ENCODE data around the gene TXNDC2. TPM values are rescaled to one million over a fixed set of nuclear protein-coding genes. Genes with fewer than 3 reads are reported as not detected.

Gene TXNDC2
- total and polyA plus RNA-seq, 7 experiments from 2014 or later: 0.07 TPM; not detected in 6

- no peak for DNase-seq
- intact Hi-C loops (cut with micrococcal nuclease): no loop called here
- Mint-ChIP-seq H3K9me3 (no peaks in the 10 kb centered on the region), H3K27ac (peak overlapping the region in 3 of 9 donors; percentile 12 to 59 (median 31)), H3K4me3 (peak overlapping the region in 2 of 10 donors; percentile 12 to 13), H3K27me3 (no peaks in the 10 kb centered on the region), H3K4me1 (peaks cover 28 to 78% (median 43%) of the 10 kb centered on the region in 7 donors), H3K36me3 (peaks cover 5 to 23% (median 10%) of the 10 kb centered on the region in 5 donors)
- Histone ChIP-seq H3K4me1 (ENCODE audit: control insufficient read depth in 2 of 2, insufficient read depth in 2 of 2, low read length in 2 of 2) (peaks cover 23% of the 10 kb centered on the region in 2 donors), H3K27ac (ENCODE audit: low read depth, low read length) (no peak overlapping the region), H3K9me3 (ENCODE audit: control insufficient read depth in 2 of 3, low read length in 3 of 3) (no peaks in the 10 kb centered on the region), H3K36me3 (ENCODE audit: control insufficient read depth in 2 of 3, insufficient read depth in 3 of 3, low read length in 3 of 3) (peaks cover 0 to 23% (median 6%) of the 10 kb centered on the region in 3 experiments), H3K27me3 (ENCODE audit: control insufficient read depth in 2 of 2, insufficient read depth in 2 of 2, low read length in 2 of 2) (no peaks in the 10 kb centered on the region), H3K4me3 (ENCODE audit: low read length) (no peak overlapping the region)
- ChIA-PET CTCF (no interaction called here), POLR2A (interaction anchor here (1.2 kb wide), 1 partner anchor 17 kb away, joined by 4 read pairs; the partner anchor contains the start of gene VAPA)
- no peak for ATAC-seq
Measured at GRCh38 chr18:9930299-9930884, 44.6 kb downstream of the TXNDC2 start.

- Mint-ChIP-seq H3K4me3 (no peak overlapping the region), H3K27me3 (no peaks in the 10 kb centered on the region), H3K27ac (peak overlapping the region in 2 of 9 donors; percentile 8 to 39), H3K9me3 (no peaks in the 10 kb centered on the region), H3K36me3 (peaks cover 5 to 23% (median 13%) of the 10 kb centered on the region in 5 donors), H3K4me1 (peaks cover 28 to 71% (median 42%) of the 10 kb centered on the region in 7 donors)
- intact Hi-C loops (cut with micrococcal nuclease): no loop called here
- Histone ChIP-seq H3K9me3 (ENCODE audit: control insufficient read depth in 2 of 3, low read length in 3 of 3) (no peaks in the 10 kb centered on the region), H3K27me3 (ENCODE audit: control insufficient read depth in 2 of 2, insufficient read depth in 2 of 2, low read length in 2 of 2) (no peaks in the 10 kb centered on the region), H3K36me3 (ENCODE audit: control insufficient read depth in 2 of 3, insufficient read depth in 3 of 3, low read length in 3 of 3) (peaks cover 0 to 23% (median 6%) of the 10 kb centered on the region in 3 experiments), H3K4me3 (ENCODE audit: low read length) (no peak overlapping the region), H3K4me1 (ENCODE audit: control insufficient read depth in 2 of 2, insufficient read depth in 2 of 2, low read length in 2 of 2) (peaks cover 19 to 22% of the 10 kb centered on the region in 2 donors), H3K27ac (ENCODE audit: low read depth, low read length) (no peak overlapping the region)
- DNase-seq (no peak), ATAC-seq (no peak)
- POLR2A ChIA-PET: interaction anchor here (1.2 kb wide), 1 partner anchor 18 kb away, joined by 4 read pairs; the partner anchor contains the start of gene VAPA
- CTCF ChIA-PET: no interaction called here
Measured at GRCh38 chr18:9931146-9931545, 45.4 kb downstream of the TXNDC2 start.

- Mint-ChIP-seq H3K27ac (peak overlapping the region in 2 of 9 donors; percentile 4 to 8), H3K4me3 (no peak overlapping the region), H3K36me3 (peaks cover 5 to 27% (median 16%) of the 10 kb centered on the region in 5 donors), H3K9me3 (no peaks in the 10 kb centered on the region), H3K27me3 (no peaks in the 10 kb centered on the region), H3K4me1 (peaks cover 28 to 65% (median 37%) of the 10 kb centered on the region in 7 donors)
- no peak for ATAC-seq
- intact Hi-C loops (cut with micrococcal nuclease): loop anchor here in 1 of 2 donors (2.0 kb wide), 1 partner anchor 17 kb away; the partner anchor contains the start of gene VAPA
- Histone ChIP-seq H3K4me3 (ENCODE audit: low read length) (no peak overlapping the region), H3K27me3 (ENCODE audit: control insufficient read depth in 2 of 2, insufficient read depth in 2 of 2, low read length in 2 of 2) (no peaks in the 10 kb centered on the region), H3K36me3 (ENCODE audit: control insufficient read depth in 2 of 3, insufficient read depth in 3 of 3, low read length in 3 of 3) (peaks cover 0 to 28% (median 6%) of the 10 kb centered on the region in 3 experiments), H3K27ac (ENCODE audit: low read depth, low read length) (no peak overlapping the region), H3K9me3 (ENCODE audit: control insufficient read depth in 2 of 3, low read length in 3 of 3) (no peaks in the 10 kb centered on the region), H3K4me1 (ENCODE audit: control insufficient read depth in 2 of 2, insufficient read depth in 2 of 2, low read length in 2 of 2) (peaks cover 13 to 17% of the 10 kb centered on the region in 2 donors)
- CTCF ChIA-PET: no interaction called here
- POLR2A ChIA-PET: interaction anchor here (1.2 kb wide), 1 partner anchor 18 kb away, joined by 4 read pairs; the partner anchor contains the start of gene VAPA
- no peak for DNase-seq
Measured at GRCh38 chr18:9931678-9932077, 45.9 kb downstream of the TXNDC2 start.

- no peaks in the 10 kb centered on the region for H3K9me3 Mint-ChIP-seq
- H3K27me3 ChIP-seq (ENCODE audit: control insufficient read depth in 2 of 2, insufficient read depth in 2 of 2, low read length in 2 of 2): no peaks in the 10 kb centered on the region
- peaks cover 13 to 45% (median 16%) of the 10 kb centered on the region in 3 experiments for H3K36me3 ChIP-seq (ENCODE audit: control insufficient read depth in 2 of 3, insufficient read depth in 3 of 3, low read length in 3 of 3)
- H3K4me3 ChIP-seq (ENCODE audit: low read length): no peak overlapping the region
- no peak overlapping the region for H3K4me3 Mint-ChIP-seq
- H3K9me3 ChIP-seq (ENCODE audit: control insufficient read depth in 2 of 3, low read length in 3 of 3): no peaks in the 10 kb centered on the region
- peaks cover 7 to 8% of the 10 kb centered on the region in 2 donors for H3K4me1 ChIP-seq (ENCODE audit: control insufficient read depth in 2 of 2, insufficient read depth in 2 of 2, low read length in 2 of 2)
- peaks cover 16 to 44% (median 34%) of the 10 kb centered on the region in 7 donors for H3K4me1 Mint-ChIP-seq
- no peak for DNase-seq
- no peak overlapping the region for H3K27ac ChIP-seq (ENCODE audit: low read depth, low read length)
- ATAC-seq: no peak
- POLR2A ChIA-PET: interaction anchor here (1.2 kb wide), 1 partner anchor 18 kb away, joined by 3 read pairs; no protein-coding TSS in a partner anchor
- CTCF ChIA-PET: no interaction called here
- no peaks in the 10 kb centered on the region for H3K27me3 Mint-ChIP-seq
- intact Hi-C loops (cut with micrococcal nuclease): loop anchor here in 1 of 2 donors (2.0 kb wide), 1 partner anchor 19 kb away; the partner anchor contains the start of gene VAPA
- peak overlapping the region in 1 of 9 donors; percentile 51 for H3K27ac Mint-ChIP-seq
- H3K36me3 Mint-ChIP-seq: peaks cover 5 to 37% (median 18%) of the 10 kb centered on the region in 5 donors
Measured at GRCh38 chr18:9933865-9934264, 48.1 kb downstream of the TXNDC2 start.

- ChIA-PET POLR2A (interaction anchor here (1.2 kb wide), 1 partner anchor 19 kb away, joined by 3 read pairs; no protein-coding TSS in a partner anchor), CTCF (no interaction called here)
- Histone ChIP-seq H3K4me1 (ENCODE audit: control insufficient read depth in 2 of 2, insufficient read depth in 2 of 2, low read length in 2 of 2) (peaks cover 3 to 4% of the 10 kb centered on the region in 2 donors), H3K27ac (ENCODE audit: low read depth, low read length) (no peak overlapping the region), H3K36me3 (ENCODE audit: control insufficient read depth in 2 of 3, insufficient read depth in 3 of 3, low read length in 3 of 3) (peaks cover 13 to 50% (median 16%) of the 10 kb centered on the region in 3 experiments), H3K9me3 (ENCODE audit: control insufficient read depth in 2 of 3, low read length in 3 of 3) (no peaks in the 10 kb centered on the region), H3K4me3 (ENCODE audit: low read length) (no peak overlapping the region), H3K27me3 (ENCODE audit: control insufficient read depth in 2 of 2, insufficient read depth in 2 of 2, low read length in 2 of 2) (no peaks in the 10 kb centered on the region)
- Mint-ChIP-seq H3K9me3 (no peaks in the 10 kb centered on the region), H3K4me1 (peaks cover 13 to 39% (median 34%) of the 10 kb centered on the region in 7 donors), H3K27ac (peak overlapping the region in 1 of 9 donors; percentile 51), H3K4me3 (no peak overlapping the region), H3K27me3 (no peaks in the 10 kb centered on the region), H3K36me3 (peaks cover 5 to 37% (median 18%) of the 10 kb centered on the region in 5 donors)
- intact Hi-C loops (cut with micrococcal nuclease): no loop called here
- no peak for ATAC-seq
- DNase-seq: no peak
Measured at GRCh38 chr18:9934274-9934673, 48.5 kb downstream of the TXNDC2 start.
